IPS DF 6.9 (cell line): Measurements from ENCODE around the gene SPAG8.

Source experiments
- DNase-seq: peaks from one replicate; pipeline ENCODE4 v3.0.0-alpha.2; 2013; ENCODE audit warnings: low read depth, low spot score
- H3K27ac ChIP-seq: one replicate; pipeline ENCODE4 v1.5.1; 2013; ENCODE audit warnings: low read length, control low read depth
- H3K27me3 ChIP-seq: 2 replicates; pipeline ENCODE4 v1.6.1; 2013; ENCODE audit warnings: mild to moderate bottlenecking, low read length; ENCODE audit not compliant: control insufficient read depth, insufficient read depth
- H3K36me3 ChIP-seq: 2 replicates; pipeline ENCODE4 v1.6.1; 2013; ENCODE audit warnings: low read length; ENCODE audit not compliant: control insufficient read depth, insufficient read depth
- H3K4me1 ChIP-seq: 2 replicates; pipeline ENCODE4 v1.6.1; 2013; ENCODE audit warnings: low read length; ENCODE audit not compliant: control insufficient read depth, insufficient read depth
- H3K4me3 ChIP-seq: 2 replicates; pipeline ENCODE4 v1.5.1; 2013; ENCODE audit warnings: mild to moderate bottlenecking, low read length
- H3K9me3 ChIP-seq: 2 replicates; pipeline ENCODE4 v1.6.1; 2013; ENCODE audit warnings: low read length, inconsistent platforms; ENCODE audit not compliant: control insufficient read depth, insufficient read depth
- WGBS: extraction: QIAGEN DNeasy Blood & Tissue Kit; methylation state at CpG from one replicate; pipeline ENCODE4 v1.1.7; 2013; ENCODE audit warnings: mixed read lengths, missing lambda C conversion rate; ENCODE audit not compliant: insufficient read length, insufficient coverage; 5-methylcytosine and 5-hydroxymethylcytosine counted together

SPAG8 gene

DNA sequence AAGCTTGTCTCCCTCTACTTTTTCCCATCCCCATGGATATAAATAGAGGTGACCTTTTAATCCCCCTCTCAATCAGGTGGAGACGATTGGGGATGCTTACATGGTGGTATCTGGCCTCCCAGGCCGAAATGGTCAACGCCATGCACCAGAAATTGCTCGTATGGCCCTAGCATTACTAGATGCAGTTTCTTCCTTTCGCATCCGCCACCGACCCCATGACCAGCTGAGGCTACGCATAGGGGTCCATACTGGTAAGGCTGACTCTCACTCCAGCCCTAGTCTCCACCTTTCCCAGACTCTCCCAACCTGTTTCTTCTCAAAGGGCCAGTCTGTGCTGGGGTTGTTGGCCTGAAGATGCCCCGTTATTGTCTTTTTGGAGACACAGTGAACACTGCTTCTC is 3.6 kb downstream of the SPAG8 start:
- DNase-seq = no peak
- WGBS = no CpG with 5 or more reads among the region's 9 CpGs
- H3K9me3 ChIP-seq = no peaks in the 10 kb centered on the region
- no peaks in the 10 kb centered on the region for H3K4me1 ChIP-seq
- H3K4me3 ChIP-seq = no peak overlapping the region
- H3K36me3 ChIP-seq = no peaks in the 10 kb centered on the region
- H3K27me3 ChIP-seq = no peaks in the 10 kb centered on the region
- H3K27ac ChIP-seq = no peak overlapping the region

- WGBS = no CpG with 5 or more reads among the region's 8 CpGs
- no peaks in the 10 kb centered on the region for H3K27me3 ChIP-seq
- H3K4me3 ChIP-seq = no peak overlapping the region
- no peaks in the 10 kb centered on the region for H3K9me3 ChIP-seq
- DNase-seq = no peak
- H3K36me3 ChIP-seq = peaks cover 5% of the 10 kb centered on the region; the same call in 1 of the 2 replicates
- no peak overlapping the region for H3K27ac ChIP-seq
- no peaks in the 10 kb centered on the region for H3K4me1 ChIP-seq
These were observed 6.0 kb downstream of the SPAG8 start for GRCh38 chr9:35806101-35806500.

DNA sequence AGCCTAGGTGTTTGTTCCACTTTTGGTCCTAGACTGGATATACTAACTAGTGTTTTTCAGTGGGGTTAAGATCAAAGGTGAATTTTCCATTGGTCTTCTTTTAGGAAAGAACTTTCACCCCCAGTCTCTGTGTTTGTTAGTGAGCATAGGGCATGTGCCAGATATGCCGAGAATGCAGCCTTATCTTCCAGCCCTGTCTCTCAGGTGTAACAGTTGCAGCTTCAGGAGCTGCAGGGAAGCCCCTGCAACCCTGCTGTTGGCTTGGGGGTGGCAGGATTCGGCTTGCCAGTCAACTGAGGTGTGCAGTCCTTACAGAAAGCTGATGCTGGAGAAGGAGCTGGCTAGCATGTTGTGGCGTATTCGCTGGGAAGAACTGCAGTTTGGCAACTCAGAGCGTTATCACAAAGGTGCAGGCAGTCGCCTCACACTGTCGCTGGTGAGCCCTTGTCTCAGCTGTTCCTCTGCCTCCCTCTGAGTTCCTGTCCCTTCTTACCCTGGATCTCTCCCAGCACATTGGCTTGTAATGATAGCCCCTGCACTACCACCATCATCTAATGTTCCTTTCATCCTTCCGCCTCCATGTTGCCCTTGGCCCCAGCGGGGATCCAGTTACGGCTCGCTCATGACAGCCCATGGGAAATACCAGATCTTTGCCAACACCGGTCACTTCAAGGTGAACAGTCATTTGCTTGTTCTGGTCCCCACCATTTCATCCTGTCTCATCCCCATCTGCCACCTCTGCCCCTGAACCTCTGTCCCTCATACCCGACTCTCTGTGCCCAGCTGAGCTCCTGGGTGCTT is 10.5 kb downstream of the SPAG8 start:
- Histone ChIP-seq H3K4me1 (no peaks in the 10 kb centered on the region), H3K4me3 (no peak overlapping the region), H3K27ac (no peak overlapping the region), H3K9me3 (no peaks in the 10 kb centered on the region), H3K36me3 (peaks cover 7% of the 10 kb centered on the region; the same call in 1 of the 2 replicates), H3K27me3 (no peaks in the 10 kb centered on the region)
- WGBS = no CpG with 5 or more reads among the region's 13 CpGs
- DNase-seq = no peak

GRCh38 chr9:35800530-35800929 is 11.5 kb downstream of the SPAG8 start:
- Histone ChIP-seq H3K27me3 (no peaks in the 10 kb centered on the region), H3K4me1 (no peaks in the 10 kb centered on the region), H3K36me3 (peaks cover 7% of the 10 kb centered on the region; the same call in 1 of the 2 replicates), H3K9me3 (no peaks in the 10 kb centered on the region), H3K4me3 (no peak overlapping the region), H3K27ac (no peak overlapping the region)
- no peak for DNase-seq
- WGBS = no CpG with 5 or more reads among the region's 7 CpGs

GRCh38 chr9:35798658-35799374 is 13.2 kb downstream of the SPAG8 start:
- Histone ChIP-seq H3K27ac (no peak overlapping the region), H3K36me3 (peaks cover 7% of the 10 kb centered on the region; the same call in 1 of the 2 replicates), H3K9me3 (no peaks in the 10 kb centered on the region), H3K4me1 (no peaks in the 10 kb centered on the region), H3K27me3 (no peaks in the 10 kb centered on the region), H3K4me3 (no peak overlapping the region)
- WGBS = no CpG with 5 or more reads among the region's 4 CpGs
- DNase-seq = no peak

DNA sequence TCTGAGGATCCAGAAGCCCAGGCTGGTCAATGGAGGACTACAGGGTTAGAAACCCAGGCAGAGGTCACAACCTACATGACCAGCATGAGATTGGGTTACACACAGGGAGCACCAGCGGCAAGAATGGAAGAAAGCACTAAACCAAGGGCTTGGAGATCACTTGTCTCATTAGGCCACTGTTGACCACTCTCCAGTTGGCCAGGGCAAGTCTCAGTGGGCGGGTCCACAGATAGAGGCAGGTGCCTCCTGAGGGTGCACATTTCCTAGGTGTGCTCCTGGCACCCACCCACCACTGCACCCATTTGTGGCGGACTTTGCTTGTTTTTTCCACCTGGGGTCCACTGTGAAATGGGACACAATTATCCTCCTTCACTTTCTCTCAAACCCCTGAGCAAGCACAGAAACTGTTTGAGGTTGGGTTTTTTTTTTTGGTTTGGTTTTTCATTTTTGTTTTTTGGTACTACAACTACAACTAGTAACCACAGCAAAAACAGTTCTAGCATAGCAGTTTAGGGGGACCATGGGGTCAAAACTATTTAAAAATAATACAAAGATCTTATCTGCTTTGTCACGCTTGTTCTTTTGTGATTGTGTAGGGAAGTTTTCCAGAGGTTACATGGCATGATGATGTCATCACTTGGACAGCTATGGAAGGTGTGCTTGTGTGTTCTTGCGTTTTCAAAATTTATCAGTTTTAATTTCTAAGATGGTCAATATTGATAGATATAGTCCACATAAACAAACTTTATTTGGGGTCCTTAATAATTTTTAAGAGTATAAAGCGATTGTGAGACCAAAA is 14.6 kb downstream of the SPAG8 start:
- H3K36me3 ChIP-seq = peaks cover 6% of the 10 kb centered on the region; the same call in 1 of the 2 replicates
- H3K4me3 ChIP-seq = no peak overlapping the region
- no CpG with 5 or more reads among the region's 6 CpGs for WGBS
- H3K9me3 ChIP-seq = no peaks in the 10 kb centered on the region
- no peak for DNase-seq
- no peaks in the 10 kb centered on the region for H3K27me3 ChIP-seq
- no peaks in the 10 kb centered on the region for H3K4me1 ChIP-seq
- H3K27ac ChIP-seq = no peak overlapping the region

DNA sequence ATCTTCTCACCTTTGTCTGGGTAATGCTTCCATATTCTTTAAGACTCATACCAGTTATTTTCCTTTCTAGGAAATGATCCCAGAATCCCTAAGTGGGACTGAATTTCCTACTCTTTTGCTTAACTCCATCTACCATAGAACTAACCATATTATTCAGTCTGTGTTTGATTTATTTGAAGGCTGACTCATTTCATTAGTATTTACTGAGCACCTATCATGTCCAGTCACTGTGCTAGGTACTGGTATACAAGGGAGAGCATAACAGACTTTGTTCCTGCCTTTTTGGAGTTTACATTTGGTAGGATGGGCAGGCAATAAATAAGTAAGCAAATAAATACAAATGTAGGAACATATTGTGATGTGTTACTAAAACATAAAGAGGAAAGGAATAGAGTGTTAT is 16.4 kb downstream of the SPAG8 start:
- H3K27me3 ChIP-seq = no peaks in the 10 kb centered on the region
- H3K4me1 ChIP-seq = peaks cover 4% of the 10 kb centered on the region
- H3K36me3 ChIP-seq = 0 out of 2 replicates have a peak, but pooled peaks cover under 1% of the 10 kb centered on the region
- H3K27ac ChIP-seq = no peak overlapping the region
- H3K4me3 ChIP-seq = no peak overlapping the region
- DNase-seq = no peak
- H3K9me3 ChIP-seq = no peaks in the 10 kb centered on the region

DNA sequence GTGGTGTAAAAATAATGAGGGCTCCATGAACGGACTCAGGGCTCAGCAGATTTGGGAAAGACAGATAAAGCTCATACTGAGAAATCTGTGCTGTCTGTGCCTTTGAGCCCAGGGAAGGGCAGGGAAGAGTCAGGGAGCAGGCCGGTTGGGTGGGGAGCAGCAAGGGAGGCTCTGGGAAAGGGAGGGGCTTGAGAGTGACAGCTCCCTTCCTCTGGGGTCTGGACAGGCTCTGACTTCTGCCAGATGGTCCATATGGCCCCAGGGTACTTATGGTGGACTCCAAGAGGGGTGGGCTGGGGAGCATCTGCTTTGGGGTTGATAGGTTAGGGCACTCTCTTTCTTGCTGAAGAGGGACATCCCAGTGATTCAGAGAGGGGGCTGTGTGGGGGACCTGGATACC is 18.6 kb downstream of the SPAG8 start:
- no CpG with 5 or more reads among the region's 2 CpGs for WGBS
- Histone ChIP-seq H3K4me3 (no peak overlapping the region), H3K4me1 (peaks cover 5% of the 10 kb centered on the region), H3K9me3 (no peaks in the 10 kb centered on the region), H3K27ac (no peak overlapping the region), H3K27me3 (no peaks in the 10 kb centered on the region), H3K36me3 (no peaks in the 10 kb centered on the region)
- no peak for DNase-seq

DNA sequence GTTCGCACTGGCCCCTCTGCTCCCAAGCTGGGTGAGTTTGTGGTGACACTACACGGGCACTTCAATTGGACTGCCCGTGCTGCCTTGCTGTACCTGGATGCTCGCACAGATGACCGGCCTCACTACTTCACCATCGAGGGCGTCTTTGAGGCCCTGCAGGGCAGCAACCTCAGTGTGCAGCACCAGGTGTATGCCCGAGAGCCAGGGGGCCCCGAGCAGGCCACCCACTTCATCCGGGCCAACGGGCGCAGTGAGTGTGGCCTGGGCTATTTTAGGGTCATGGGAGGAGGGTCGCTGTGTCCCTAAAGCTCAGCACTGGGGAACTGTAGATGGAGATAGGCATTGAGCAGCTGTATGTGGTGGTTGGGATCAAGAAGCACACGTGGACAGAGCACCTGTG is 19.2 kb downstream of the SPAG8 start:
- WGBS = no CpG with 5 or more reads among the region's 14 CpGs
- no peaks in the 10 kb centered on the region for H3K27me3 ChIP-seq

DNA sequence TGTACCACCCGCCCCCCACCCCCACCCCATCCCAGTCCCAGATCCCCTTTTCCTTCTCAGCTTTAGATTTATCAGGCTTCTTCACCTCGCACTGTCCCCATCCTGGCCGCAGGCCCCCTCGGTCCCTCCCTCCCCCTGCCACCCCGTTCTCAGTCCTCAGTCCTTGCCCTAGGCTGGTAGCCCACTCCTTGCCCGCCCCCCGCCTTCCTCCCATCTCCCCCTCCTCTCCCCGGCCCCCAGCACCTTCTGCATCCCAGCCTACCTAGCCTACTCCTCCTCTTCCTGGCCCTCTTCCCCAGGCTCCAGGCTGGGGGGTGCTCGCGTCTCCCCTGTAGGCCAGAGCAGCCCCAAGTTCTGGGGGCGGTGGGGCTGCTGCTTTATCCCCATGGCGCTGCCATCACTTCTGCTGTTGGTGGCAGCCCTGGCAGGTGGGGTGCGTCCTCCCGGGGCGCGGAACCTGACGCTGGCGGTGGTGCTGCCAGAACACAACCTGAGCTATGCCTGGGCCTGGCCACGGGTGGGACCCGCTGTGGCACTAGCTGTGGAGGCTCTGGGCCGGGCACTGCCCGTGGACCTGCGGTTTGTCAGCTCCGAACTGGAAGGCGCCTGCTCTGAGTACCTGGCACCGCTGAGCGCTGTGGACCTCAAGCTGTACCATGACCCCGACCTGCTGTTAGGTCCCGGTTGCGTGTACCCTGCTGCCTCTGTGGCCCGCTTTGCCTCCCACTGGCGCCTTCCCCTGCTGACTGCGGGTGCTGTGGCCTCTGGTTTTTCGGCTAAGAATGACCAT is 19.8 kb downstream of the SPAG8 start:
- DNase-seq = no peak
- WGBS = no CpG with 5 or more reads among the region's 34 CpGs
- peaks cover 5% of the 10 kb centered on the region for H3K4me1 ChIP-seq
- H3K4me3 ChIP-seq = peak overlapping the region; percentile 42; the same call in 1 of the 2 replicates
- no peaks in the 10 kb centered on the region for H3K36me3 ChIP-seq
- H3K9me3 ChIP-seq = no peaks in the 10 kb centered on the region
- H3K27ac ChIP-seq = no peak overlapping the region
- H3K27me3 ChIP-seq = no peaks in the 10 kb centered on the region

More for the DNA sequence above, 19.2 kb downstream of the SPAG8 start:
- no peaks in the 10 kb centered on the region for H3K36me3 ChIP-seq
- no peaks in the 10 kb centered on the region for H3K9me3 ChIP-seq
- no peak for DNase-seq
- peaks cover 5% of the 10 kb centered on the region for H3K4me1 ChIP-seq
- H3K27ac ChIP-seq = no peak overlapping the region
- no peak overlapping the region for H3K4me3 ChIP-seq
